HG03521 (cell line): ENCODE measurements around the gene VPS54.
"Not testable (repeated sequence)": the region's sequence is repeated elsewhere in the genome, so short reads cannot be mapped to it uniquely, and the experiment has no call there.

Experiments
- ATAC-seq: cut with Tn5 transposase; IDR thresholded peaks from one replicate; pipeline ENCODE4 v1.9.1; 2021; ENCODE audit warnings: mild to moderate bottlenecking, moderate library complexity; ENCODE audit not compliant: unreplicated experiment

Gene VPS54

GRCh38 chr2:63993871-63994270 lies 25.4 kb downstream of the VPS54 start:
- no peak for ATAC-seq

GRCh38 chr2:63993130-63993584 lies 26.1 kb downstream of the VPS54 start:
- ATAC-seq, result not testable (repeated sequence)

GRCh38 chr2:63992061-63992685 lies 27.1 kb downstream of the VPS54 start:
- no peak for ATAC-seq

- ATAC-seq, result not testable (repeated sequence)
Measured at GRCh38 chr2:63991173-63991999, 27.8 kb downstream of the VPS54 start.

GRCh38 chr2:63990072-63990471 lies 29.2 kb downstream of the VPS54 start:
- ATAC-seq, result no peak

- not testable (repeated sequence) for ATAC-seq
Measured at GRCh38 chr2:63988842-63989436, 30.3 kb downstream of the VPS54 start.

- no peak for ATAC-seq
Measured at GRCh38 chr2:63984606-63985359, 34.4 kb downstream of the VPS54 start.

GRCh38 chr2:63983986-63984605 lies 35.1 kb downstream of the VPS54 start:
- no peak for ATAC-seq

- no peak for ATAC-seq
Measured at GRCh38 chr2:63982335-63982734, 36.9 kb downstream of the VPS54 start.

- no peak for ATAC-seq
Measured at GRCh38 chr2:63981702-63982103, 37.5 kb downstream of the VPS54 start.

GRCh38 chr2:63980794-63981193 lies 38.4 kb downstream of the VPS54 start:
- no peak for ATAC-seq

- peak; percentile 99 for ATAC-seq
Measured at GRCh38 chr2:63977904-63978303, 41.3 kb downstream of the VPS54 start.

- ATAC-seq, result no peak
Measured at GRCh38 chr2:63976125-63976510, 43.1 kb downstream of the VPS54 start.

GRCh38 chr2:63975437-63976124 lies 43.6 kb downstream of the VPS54 start:
- ATAC-seq, result no peak

- not testable (repeated sequence) for ATAC-seq
Measured at GRCh38 chr2:63975036-63975435, 44.2 kb downstream of the VPS54 start.

- no peak for ATAC-seq
Measured at GRCh38 chr2:63962186-63962585, 57.0 kb downstream of the VPS54 start.

- no peak for ATAC-seq
Measured at GRCh38 chr2:63950414-63950813, 68.8 kb downstream of the VPS54 start.

GRCh38 chr2:63942788-63943187 lies 76.4 kb downstream of the VPS54 start:
- no peak for ATAC-seq

GRCh38 chr2:63932104-63932503 lies 87.1 kb downstream of the VPS54 start:
- ATAC-seq, result not testable (repeated sequence)

- no peak for ATAC-seq
Measured at GRCh38 chr2:63926815-63927214, 92.4 kb downstream of the VPS54 start.
